Osteocyte (in vitro differentiated cells): Measurements from ENCODE around the gene CEP192. TPM values are rescaled to one million over a fixed set of nuclear protein-coding genes. Genes with fewer than 3 reads are reported as not detected.

Source experiments
- DNase-seq: peaks from one replicate; pipeline ENCODE4 v3.0.0; 2021; ENCODE audit warnings: mixed read lengths; ENCODE audit not compliant: unreplicated experiment; ENCODE audit errors: extremely low spot score
- H3K27ac Mint-ChIP-seq: one replicate; pipeline ENCODE4 v1.8.0; 2021; ENCODE audit warnings: mild to moderate bottlenecking, mixed read lengths; ENCODE audit not compliant: unreplicated experiment
- H3K27me3 Mint-ChIP-seq: one replicate; pipeline ENCODE4 v1.8.0; 2021; ENCODE audit warnings: mixed read lengths; ENCODE audit not compliant: unreplicated experiment
- H3K36me3 Mint-ChIP-seq: one replicate; pipeline ENCODE4 v1.8.0; 2021; ENCODE audit warnings: mixed read lengths; ENCODE audit not compliant: unreplicated experiment
- H3K4me1 Mint-ChIP-seq: one replicate; pipeline ENCODE4 v1.8.0; 2021; ENCODE audit warnings: mixed read lengths; ENCODE audit not compliant: unreplicated experiment
- H3K4me3 Mint-ChIP-seq: one replicate; pipeline ENCODE4 v1.8.0; 2021; ENCODE audit warnings: mild to moderate bottlenecking, moderate library complexity, mixed read lengths; ENCODE audit not compliant: unreplicated experiment
- H3K9me3 Mint-ChIP-seq: one replicate; pipeline ENCODE4 v1.8.0; 2021; ENCODE audit warnings: mixed read lengths; ENCODE audit not compliant: unreplicated experiment
- CTCF ChIP-seq: fragments of 200-600 bp; sonication (generic); IDR thresholded peaks from 2 replicates; pipeline ENCODE4 v1.5.0; 2021; ENCODE audit warnings: antibody characterized with exemption, mild to moderate bottlenecking, moderate library complexity
- total RNA-seq: library from RNA; stranded (reverse); gene quantifications from 2 replicates; pipeline ENCODE4 v1.2.1, GENCODE V29; 2021

Gene CEP192
- total RNA-seq, 1 donor from 2014 or later = 20.4 TPM

DNA sequence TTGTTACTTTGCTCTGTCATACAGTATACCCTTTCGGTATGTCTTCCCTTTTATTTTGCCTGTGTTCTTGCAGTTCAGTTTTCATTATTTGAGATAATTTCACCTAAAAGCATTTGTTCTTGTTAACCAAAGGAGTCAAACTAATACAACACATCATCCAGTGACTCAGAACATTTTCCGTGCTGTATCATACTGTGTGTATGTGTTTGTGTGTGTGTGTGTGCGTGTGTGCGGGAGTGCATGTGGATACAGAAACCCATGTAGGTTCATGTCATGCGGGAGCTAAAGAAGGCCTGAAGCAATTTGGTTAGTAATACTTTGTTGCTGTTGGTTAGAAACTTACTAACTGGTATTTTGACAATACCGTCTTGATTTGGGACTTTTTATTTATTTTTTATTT, 60.0 kb downstream of the CEP192 start:
- H3K9me3 Mint-ChIP-seq = no peaks in the 10 kb centered on the region
- no peak for DNase-seq
- H3K4me3 Mint-ChIP-seq = no peak overlapping the region
- peaks cover 2% of the 10 kb centered on the region for H3K4me1 Mint-ChIP-seq
- H3K27me3 Mint-ChIP-seq = no peaks in the 10 kb centered on the region
- TF ChIP-seq CTCF = no peak
- peaks cover 53% of the 10 kb centered on the region for H3K36me3 Mint-ChIP-seq
- H3K27ac Mint-ChIP-seq = no peak overlapping the region

GRCh38 chr18:13051950-13052349, 60.8 kb downstream of the CEP192 start:
- no peak for TF ChIP-seq CTCF
- Mint-ChIP-seq H3K27ac (no peak overlapping the region), H3K36me3 (peaks cover 53% of the 10 kb centered on the region), H3K4me1 (no peaks in the 10 kb centered on the region), H3K27me3 (no peaks in the 10 kb centered on the region), H3K4me3 (no peak overlapping the region), H3K9me3 (no peaks in the 10 kb centered on the region)
- DNase-seq = no peak

- no peaks in the 10 kb centered on the region for H3K9me3 Mint-ChIP-seq
- no peak overlapping the region for H3K27ac Mint-ChIP-seq
- H3K4me3 Mint-ChIP-seq = no peak overlapping the region
- H3K36me3 Mint-ChIP-seq = peaks cover 37% of the 10 kb centered on the region
- no peak for TF ChIP-seq CTCF
- no peaks in the 10 kb centered on the region for H3K27me3 Mint-ChIP-seq
- H3K4me1 Mint-ChIP-seq = no peaks in the 10 kb centered on the region
- DNase-seq = no peak
Measured at GRCh38 chr18:13054336-13054735, 63.2 kb downstream of the CEP192 start.

- no peak for TF ChIP-seq CTCF
- Mint-ChIP-seq H3K27ac (no peak overlapping the region), H3K36me3 (peaks cover 31% of the 10 kb centered on the region), H3K9me3 (no peaks in the 10 kb centered on the region), H3K4me1 (no peaks in the 10 kb centered on the region), H3K4me3 (no peak overlapping the region), H3K27me3 (no peaks in the 10 kb centered on the region)
- DNase-seq = no peak
Measured at GRCh38 chr18:13061630-13062189, 70.5 kb downstream of the CEP192 start.

DNA sequence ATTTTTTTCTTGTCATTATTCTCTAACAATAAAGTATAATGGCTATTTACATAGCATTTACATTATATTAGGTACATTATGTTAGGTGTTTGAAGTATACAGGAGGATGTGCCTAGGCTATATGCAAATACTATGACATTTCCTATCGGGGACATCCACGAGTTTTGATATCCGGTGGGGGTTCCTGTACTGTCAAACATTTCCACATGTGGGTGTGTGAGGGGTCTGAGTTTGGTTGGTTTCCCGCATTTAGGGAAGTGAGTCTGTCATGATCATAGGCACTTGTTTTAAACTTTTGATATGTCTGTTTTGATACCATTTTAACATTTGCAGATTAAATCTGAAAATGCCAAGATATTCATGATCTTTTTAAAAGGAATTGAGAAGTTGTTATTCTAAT, 76.0 kb downstream of the CEP192 start:
- H3K4me1 Mint-ChIP-seq = no peaks in the 10 kb centered on the region
- no peak overlapping the region for H3K4me3 Mint-ChIP-seq
- TF ChIP-seq CTCF = no peak
- no peak overlapping the region for H3K27ac Mint-ChIP-seq
- no peak for DNase-seq
- H3K36me3 Mint-ChIP-seq = peaks cover 51% of the 10 kb centered on the region
- H3K9me3 Mint-ChIP-seq = no peaks in the 10 kb centered on the region
- H3K27me3 Mint-ChIP-seq = no peaks in the 10 kb centered on the region
